HepG2 (cell line): ENCODE measurements around the gene DUSP15. TPM values are rescaled to one million over a fixed set of nuclear protein-coding genes. Genes with fewer than 3 reads are reported as not detected.

ENCODE experiments used
- ATAC-seq: fragments of 200-7000 bp; cut with Tn5 transposase; 3 replicates; pipeline ENCODE4 v1.9.1; 2020; ENCODE audit warnings: mild to moderate bottlenecking, moderate library complexity
- BruUV-seq: library from RNA; stranded (reverse); fragments of 400-500 nt; replicated peaks from 2 replicates; lab custom pipeline; 2021; lab: Mats Ljungman, UMichigan
- CTCF ChIA-PET: fragments of 300-600 bp; formaldehyde crosslinking; extraction: SDS; loops from one replicate; lab custom pipeline; 2021; ENCODE audit warnings: low total read pairs, inconsistent platforms, low intra/inter-chr PET ratio; lab: Yijun Ruan, JAX
- POLR2A ChIA-PET: fragments of 350-600 bp; sonication (Branson Sonifier 250); formaldehyde crosslinking; loops from one replicate; lab custom pipeline; 2020; ENCODE audit warnings: antibody characterized with exemption, inconsistent platforms; lab: Yijun Ruan, JAX
- DNase-seq: peaks from one replicate; pipeline ENCODE4 v3.0.0-alpha.2; 2015; ENCODE audit warnings: low spot score
- FAIRE-seq: peaks from 3 replicates; lab custom pipeline; 2011; peaks lifted over from hg19 to GRCh38; lab: Jason Lieb, UNC
- H2AFZ ChIP-seq: one replicate; pipeline ENCODE4 v1.6.1; 2011; ENCODE audit warnings: low read length, inconsistent platforms
- H3K27ac ChIP-seq: fragments of 300-600 bp; 3 replicates; pipeline ENCODE4 v1.8.0; 2011; ENCODE audit warnings: mixed run types, mild to moderate bottlenecking, mixed read lengths, low read length, inconsistent platforms; ENCODE audit not compliant: insufficient read depth; ENCODE audit errors: extremely low read length
- H3K27me3 ChIP-seq, 2 experiments: fragments of 200-600 bp in 1 of 2; 2 replicates in 1 of 2; 3 replicates in 1 of 2; pipeline versions ENCODE4 v1.6.0 to v1.8.0; 2011; ENCODE audit warnings: low read length in 2 of 2, mild to moderate bottlenecking in 2 of 2, moderate library complexity in 2 of 2, inconsistent platforms in 1 of 2; ENCODE audit not compliant: insufficient read depth in 2 of 2, control insufficient read depth in 1 of 2
- H3K36me3 ChIP-seq, 2 experiments: fragments of 200-600 bp in 1 of 2; replicated peaks in 1 of 2; 2 replicates in 1 of 2; 3 replicates in 1 of 2; pipeline versions ENCODE4 v1.5.1 to v1.8.0; 2011; ENCODE audit warnings: low read length in 2 of 2, inconsistent platforms in 1 of 2; ENCODE audit not compliant: insufficient read depth in 2 of 2, control insufficient read depth in 1 of 2
- H3K4me1 ChIP-seq: 2 replicates; pipeline ENCODE4 v1.5.1; 2012; ENCODE audit warnings: low read length, inconsistent platforms; ENCODE audit not compliant: insufficient read depth
- H3K4me2 ChIP-seq: 2 replicates; pipeline ENCODE4 v1.6.0; 2011; ENCODE audit warnings: low read depth, low read length, inconsistent platforms
- H3K4me3 ChIP-seq, 3 experiments: fragments of 200-600 bp in 1 of 3; sonication (generic), shearing (Covaris generic) in 1 of 3; replicated peaks in 1 of 3; 2 replicates each; pipeline ENCODE4 v1.5.1; 2011 to 2016; ENCODE audit warnings: low read length in 3 of 3, inconsistent platforms in 2 of 3, low read depth in 2 of 3, mild to moderate bottlenecking in 2 of 3, control low read depth in 1 of 3, mixed read lengths in 1 of 3; ENCODE audit not compliant: insufficient read depth in 1 of 3
- H3K79me2 ChIP-seq: one replicate; pipeline ENCODE4 v1.6.1; 2011; ENCODE audit warnings: low read length, inconsistent platforms; ENCODE audit not compliant: insufficient read depth
- H3K9ac ChIP-seq: 2 replicates; pipeline ENCODE4 v1.6.0; 2011; ENCODE audit warnings: mild to moderate bottlenecking, low read depth, low read length, inconsistent platforms; ENCODE audit not compliant: insufficient read depth
- H3K9me3 ChIP-seq: 2 replicates; pipeline ENCODE4 v1.5.1; 2012; ENCODE audit warnings: mild to moderate bottlenecking, low read length
- H4K20me1 ChIP-seq: 2 replicates; pipeline ENCODE4 v1.6.0; 2011; ENCODE audit warnings: inconsistent platforms, mild to moderate bottlenecking, low read length, moderate library complexity; ENCODE audit not compliant: insufficient read depth
- DBP ChIP-seq: sonication (generic); formaldehyde crosslinking; IDR thresholded peaks from 2 replicates; pipeline ENCODE4 v1.4.0; 2020; ENCODE audit warnings: missing genetic modification reagents; ENCODE audit errors: not compliant biosample characterization
- GABPB1 ChIP-seq: IDR thresholded peaks from 2 replicates; pipeline ENCODE4 v1.6.1; 2016; ENCODE audit warnings: mild to moderate bottlenecking, missing genetic modification reagents, moderate library complexity, missing compliant biosample characterization
- MAX ChIP-seq: IDR thresholded peaks from 2 replicates; pipeline ENCODE4 v1.6.1; 2012; ENCODE audit warnings: inconsistent platforms
- NRL ChIP-seq: sonication (generic); formaldehyde crosslinking; IDR thresholded peaks from 2 replicates; pipeline ENCODE4 v1.5.0; 2020; ENCODE audit warnings: missing genetic modification reagents, mild to moderate bottlenecking, moderate library complexity, borderline replicate concordance
- ZNF343 ChIP-seq: sonication (generic); formaldehyde crosslinking; IDR thresholded peaks from 2 replicates; pipeline ENCODE4 v1.4.0; 2020; ENCODE audit warnings: mild to moderate bottlenecking, missing genetic modification reagents
- WGBS: methylation state at CpG from one replicate; pipeline ENCODE4 v1.1.6; 2017; ENCODE audit warnings: low lambda C conversion rate; 5-methylcytosine and 5-hydroxymethylcytosine counted together
- in situ Hi-C: cut with HindIII; loops from 2 replicates; pipeline ENCODE4 v1.10.0; 2017; ENCODE audit warnings: low pct_unique_long_range_greater_than_20kb; ENCODE audit not compliant: extremely low pct_ligation_motif_present
- intact Hi-C: fragments of 100-400 bp; cut with micrococcal nuclease; formaldehyde crosslinking; loops from one replicate; pipeline ENCODE4 v1.10.0; 2022; ENCODE audit not compliant: unreplicated experiment
- polyA plus RNA-seq, 8 experiments: library from polyadenylated mRNA; depleted of rRNA in 3 of 8; stranded (reverse) in 7 of 8; unstranded in 1 of 8; fragments of >200 nt; fragmentation: Illumina TruSeq in 4 of 8; extraction: Trizol in 4 of 8; gene quantifications; 2 replicates each; pipeline versions ENCODE4 v1.2.1 to v1.2.3, GENCODE V29; 2011 to 2016; ENCODE audit warnings: low read depth in 4 of 8, missing spikeins in 1 of 8, mixed read lengths in 1 of 8; ENCODE audit not compliant: insufficient read depth in 1 of 8
- total RNA-seq, 5 experiments: library from RNA; depleted of rRNA; stranded (reverse); fragments of >200 nt; fragmentation: Illumina TruSeq; extraction: Trizol; gene quantifications; 2 replicates each; pipeline ENCODE4 v1.2.3, GENCODE V29; 2016; ENCODE audit warnings: low read depth in 1 of 5
- TF ChIP-seq, protein P1 (sequence below): sonication (generic); formaldehyde crosslinking; IDR thresholded peaks from 2 replicates; pipeline ENCODE4 v1.4.0; 2020; ENCODE audit warnings: missing genetic modification reagents, mild to moderate bottlenecking, borderline replicate concordance

Gene DUSP15
- total and polyA plus RNA-seq, 2 of the 13 experiments (the other 11 are each of a cell fraction or from before 2014, with no cell fraction given) = 0.17 to 0.93 TPM

- ATAC-seq = no peak
- no peak overlapping the region for H3K4me2 ChIP-seq
- peaks cover 9 to 52% of the 10 kb centered on the region in 2 experiments; a peak in 4 of 5 replicates for H3K27me3 ChIP-seq
- H4K20me1 ChIP-seq = no peaks in the 10 kb centered on the region
- in situ Hi-C loops (loop anchor here (5.0 kb wide), 1 partner anchor 94 kb away; the partner anchor contains the start of gene PDRG1), intact Hi-C loops (no loop called here)
- no peaks in the 10 kb centered on the region for H3K9me3 ChIP-seq
- peaks cover 15% of the 10 kb centered on the region for H3K4me1 ChIP-seq
- no TSS peak for BruUV-seq
- CTCF ChIA-PET = no interaction called here
- TF ChIP-seq ZNF343 (CRISPR knock-in tag) = no peak
- TF ChIP-seq MAX = no peak
- 0 out of 2 replicates have a peak, but pooled peaks have one; percentile 43 for TF ChIP-seq NRL (CRISPR knock-in tag)
- no peak for TF ChIP-seq DBP
- TF ChIP-seq, protein P1, sequence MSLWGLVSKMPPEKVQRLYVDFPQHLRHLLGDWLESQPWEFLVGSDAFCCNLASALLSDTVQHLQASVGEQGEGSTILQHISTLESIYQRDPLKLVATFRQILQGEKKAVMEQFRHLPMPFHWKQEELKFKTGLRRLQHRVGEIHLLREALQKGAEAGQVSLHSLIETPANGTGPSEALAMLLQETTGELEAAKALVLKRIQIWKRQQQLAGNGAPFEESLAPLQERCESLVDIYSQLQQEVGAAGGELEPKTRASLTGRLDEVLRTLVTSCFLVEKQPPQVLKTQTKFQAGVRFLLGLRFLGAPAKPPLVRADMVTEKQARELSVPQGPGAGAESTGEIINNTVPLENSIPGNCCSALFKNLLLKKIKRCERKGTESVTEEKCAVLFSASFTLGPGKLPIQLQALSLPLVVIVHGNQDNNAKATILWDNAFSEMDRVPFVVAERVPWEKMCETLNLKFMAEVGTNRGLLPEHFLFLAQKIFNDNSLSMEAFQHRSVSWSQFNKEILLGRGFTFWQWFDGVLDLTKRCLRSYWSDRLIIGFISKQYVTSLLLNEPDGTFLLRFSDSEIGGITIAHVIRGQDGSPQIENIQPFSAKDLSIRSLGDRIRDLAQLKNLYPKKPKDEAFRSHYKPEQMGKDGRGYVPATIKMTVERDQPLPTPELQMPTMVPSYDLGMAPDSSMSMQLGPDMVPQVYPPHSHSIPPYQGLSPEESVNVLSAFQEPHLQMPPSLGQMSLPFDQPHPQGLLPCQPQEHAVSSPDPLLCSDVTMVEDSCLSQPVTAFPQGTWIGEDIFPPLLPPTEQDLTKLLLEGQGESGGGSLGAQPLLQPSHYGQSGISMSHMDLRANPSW (CRISPR knock-in tag) = no peak
- no peak for TF ChIP-seq GABPB1
- no peak overlapping the region for H3K9ac ChIP-seq
- no peaks in the 10 kb centered on the region for H3K79me2 ChIP-seq
- H3K36me3 ChIP-seq = no peaks in the 10 kb centered on the region
- no peak overlapping the region for H3K4me3 ChIP-seq
- no peak overlapping the region for H3K27ac ChIP-seq
- H2AFZ ChIP-seq = no peak overlapping the region
- POLR2A ChIA-PET = no interaction called here
- DNase-seq = no peak
- FAIRE-seq = no peak
- WGBS = 22% methylated on average over 13 of the region's 15 CpGs
Measured at GRCh38 chr20:31857861-31858759, 12.2 kb downstream of the DUSP15 start.
